PC-3 (cell line): ENCODE data around the gene MELTF. TPM values are rescaled to one million over a fixed set of nuclear protein-coding genes. Genes with fewer than 3 reads are reported as not detected.

Experiments
- ATAC-seq: fragments of 200-7000 bp; cut with Tn5 transposase; 2 replicates; pipeline ENCODE4 v1.9.1; 2020; ENCODE audit warnings: mild to moderate bottlenecking, moderate library complexity
- Bru-seq: library from RNA; stranded (reverse); fragments of 400-500 nt; gene quantifications from one replicate; lab custom pipeline; 2021; lab: Mats Ljungman, UMichigan
- BruChase-seq, 2 experiments: library from RNA; stranded (reverse); fragments of 400-500 nt; gene quantifications; one replicate each; lab custom pipeline; 2021; lab: Mats Ljungman, UMichigan
- BruUV-seq: library from RNA; stranded (reverse); fragments of 400-500 nt; replicated peaks from 2 replicates; lab custom pipeline; 2021; lab: Mats Ljungman, UMichigan
- CTCF ChIA-PET: fragments of 300-600 bp; sonication (Branson Sonifier 250); formaldehyde crosslinking; loops from one replicate; lab custom pipeline; 2022; ENCODE audit warnings: antibody characterized with exemption; lab: Charles Lee
- POLR2A ChIA-PET: fragments of 300-600 bp; sonication (Branson Sonifier 250); formaldehyde crosslinking; loops from one replicate; lab custom pipeline; 2022; ENCODE audit warnings: antibody characterized with exemption; ENCODE audit not compliant: unreplicated experiment; lab: Charles Lee
- DNase-seq: peaks from one replicate; pipeline ENCODE4 v3.0.0-alpha.2; 2015
- H2AFZ ChIP-seq: fragments of 300-600 bp; sonication (generic); 2 replicates; pipeline ENCODE4 v1.6.0; 2016; ENCODE audit warnings: antibody characterized with exemption, low read length
- H3F3A ChIP-seq: fragments of 300-600 bp; sonication (generic); one replicate; pipeline ENCODE4 v1.6.0; 2017; ENCODE audit warnings: antibody characterized with exemption, low read length, control low read depth, mild to moderate bottlenecking; ENCODE audit not compliant: unreplicated experiment
- H3K27ac ChIP-seq: fragments of 300-600 bp; sonication (generic); 2 replicates; pipeline ENCODE4 v1.5.1; 2016; ENCODE audit warnings: mild to moderate bottlenecking, low read length
- H3K27me3 ChIP-seq: fragments of 300-600 bp; sonication (generic); 2 replicates; pipeline ENCODE4 v1.6.1; 2016; ENCODE audit warnings: low read length, mixed read lengths
- H3K36me3 ChIP-seq: fragments of 300-600 bp; sonication (generic); 2 replicates; pipeline ENCODE4 v1.6.1; 2016; ENCODE audit warnings: low read depth, mixed run types, low read length, mixed read lengths
- H3K4me1 ChIP-seq: fragments of 300-600 bp; sonication (generic); 2 replicates; pipeline ENCODE4 v1.5.1; 2016; ENCODE audit warnings: low read length; ENCODE audit not compliant: insufficient read depth
- H3K4me2 ChIP-seq: fragments of 300-600 bp; sonication (generic); 2 replicates; pipeline ENCODE4 v1.6.0; 2016; ENCODE audit warnings: low read length
- H3K4me3 ChIP-seq: fragments of 300-600 bp; sonication (generic); 2 replicates; pipeline ENCODE4 v1.5.1; 2016; ENCODE audit warnings: mild to moderate bottlenecking, low read length, mixed read lengths
- H3K79me2 ChIP-seq: fragments of 300-600 bp; sonication (generic); 2 replicates; pipeline ENCODE4 v1.6.1; 2017; ENCODE audit warnings: low read length, mixed read lengths
- H3K9ac ChIP-seq: fragments of 300-600 bp; sonication (generic); 2 replicates; pipeline ENCODE4 v1.6.0; 2016; ENCODE audit warnings: mild to moderate bottlenecking, low read length
- H3K9me2 ChIP-seq: fragments of 300-600 bp; sonication (generic); replicated peaks from 2 replicates; pipeline ENCODE4 v1.6.1; 2016; ENCODE audit warnings: mixed run types, low read length, mixed read lengths
- H3K9me3 ChIP-seq: fragments of 300-600 bp; sonication (generic); 2 replicates; pipeline ENCODE4 v1.6.1; 2016; ENCODE audit warnings: low read length, mixed read lengths
- H4K20me1 ChIP-seq: fragments of 300-600 bp; sonication (generic); 2 replicates; pipeline ENCODE4 v1.6.1; 2016; ENCODE audit warnings: low read length, mixed read lengths
- EZH2 ChIP-seq: fragments of 300-600 bp; sonication (generic); IDR thresholded peaks from one replicate; pipeline ENCODE4 v1.6.1; 2017; ENCODE audit warnings: antibody characterized with exemption, mild to moderate bottlenecking, low read length; ENCODE audit not compliant: unreplicated experiment
- EZH2phosphoT487 ChIP-seq: fragments of 300-600 bp; sonication (generic); IDR thresholded peaks from 2 replicates; pipeline ENCODE4 v1.6.1; 2018; ENCODE audit warnings: mild to moderate bottlenecking, antibody characterized with exemption, low read length, borderline replicate concordance
- intact Hi-C: fragments of 100-400 bp; cut with micrococcal nuclease; formaldehyde crosslinking; loops from 2 replicates; pipeline ENCODE4 v1.9.0; 2023
- long read RNA-seq: library from polyadenylated mRNA; unstranded; transcript quantifications from one replicate; pipeline ENCODE4 v2.0.0, GENCODE V29; 2021; ENCODE audit not compliant: unreplicated experiment
- total RNA-seq: library from RNA; depleted of rRNA; stranded (reverse); fragments of >200 nt; gene quantifications from 2 replicates; pipeline ENCODE4 v1.2.3, GENCODE V29; 2014; rRNA removed
- TF ChIP-seq, protein P1 (sequence below): fragments of 300-600 bp; sonication (generic); conservative IDR thresholded peaks from 2 replicates; pipeline ENCODE4 v1.5.1; 2017; ENCODE audit warnings: antibody characterized with exemption, low read depth, mild to moderate bottlenecking, low read length

The MELTF gene
- total RNA-seq (40.6 and 46.8 TPM in 2 replicates), Bru-seq, nascent RNA (percentile 65 among the genes with signal in this experiment), BruChase-seq, experiment 1, labeled RNA remaining after a 6-hour chase (percentile 67 among the genes with signal in this experiment), BruChase-seq, experiment 2, labeled RNA remaining after a 2-hour chase (percentile 72 among the genes with signal in this experiment)
- long read RNA-seq, transcript MELTF-202 (7 exons, 1,650 nt): major isoform, 10 of 73 reads
- long read RNA-seq, partial matches to known transcripts: 16 of 73 reads
- long read RNA-seq, other reads (novel, unspliced or antisense): 45 of 73 reads

DNA sequence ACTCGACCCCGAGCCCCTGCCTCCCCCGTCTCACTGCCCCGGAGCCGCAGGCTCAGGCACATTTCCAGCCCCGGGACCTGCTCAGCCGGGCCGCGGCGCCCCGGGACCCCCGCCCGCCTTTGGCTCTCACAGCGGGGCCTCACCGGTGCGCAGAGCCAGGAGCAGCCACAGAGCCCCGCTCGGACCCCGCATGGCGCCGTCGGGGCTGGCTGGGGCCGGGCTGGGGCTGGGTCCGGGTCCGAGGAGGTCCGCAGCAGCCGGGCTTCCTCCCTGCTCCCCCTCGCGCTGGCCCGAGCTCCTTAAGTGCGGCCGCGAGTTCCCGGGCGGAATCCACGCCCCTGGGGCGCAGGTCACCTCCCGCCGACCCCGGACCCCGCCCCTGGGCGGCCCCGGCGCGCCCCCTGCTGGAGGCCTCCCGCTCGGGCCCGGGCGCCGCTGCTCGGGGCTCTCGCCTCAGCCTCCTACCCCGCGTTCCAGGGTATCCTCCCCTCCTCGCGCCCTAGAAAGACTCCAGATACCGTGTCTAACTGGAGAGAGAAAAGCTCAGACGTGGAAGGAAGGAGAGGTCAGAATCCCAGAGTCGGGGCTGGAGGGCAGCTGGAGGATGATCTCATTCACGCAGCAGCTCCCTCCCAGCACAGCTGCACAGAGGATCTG is at the start of gene MELTF:
MELTF (minus strand) TSS at position 307 of the 657 bp plus-strand sequence; CDS start at position 192, 115 bp downstream.
- Histone ChIP-seq H3K4me1 (peaks cover 41% of the 10 kb centered on the region), H3K27me3 (no peaks in the 10 kb centered on the region), H3K27ac (peak within 1 kb of the TSS; percentile 85), H3K4me3 (peak within 1 kb of the TSS; percentile 87), H3K4me2 (peak within 1 kb of the TSS; percentile 92), H3K9ac (peak within 1 kb of the TSS; percentile 80), H3F3A (no peaks in the 10 kb centered on the region), H3K79me2 (peaks cover 23% of the 10 kb centered on the region), H3K9me3 (no peaks in the 10 kb centered on the region), H3K36me3 (peaks cover 4% of the 10 kb centered on the region; the same call in 1 of the 2 replicates), H4K20me1 (no peaks in the 10 kb centered on the region), H2AFZ (peak within 1 kb of the TSS; percentile 78), H3K9me2 (no peaks in the 10 kb centered on the region)
- ChIA-PET POLR2A (interaction anchor here (1.1 kb wide), 1 partner anchor 27 kb away, joined by 9 read pairs; no protein-coding TSS in a partner anchor), CTCF (interaction anchor here (0.5 to 1.9 kb wide), 5 partner anchors 9 to 54 kb away, joined by 3 to 6 read pairs (median 6); no protein-coding TSS in a partner anchor)
- intact Hi-C loops: loop anchor here (2.0 kb wide), 1 partner anchor 51 kb away; no protein-coding TSS in a partner anchor
- peak; percentile 52 for ATAC-seq
- BruUV-seq: no TSS peak
- DNase-seq: peak; percentile 75
- TF ChIP-seq EZH2phosphoT487: no peak
- TF ChIP-seq, protein P1, sequence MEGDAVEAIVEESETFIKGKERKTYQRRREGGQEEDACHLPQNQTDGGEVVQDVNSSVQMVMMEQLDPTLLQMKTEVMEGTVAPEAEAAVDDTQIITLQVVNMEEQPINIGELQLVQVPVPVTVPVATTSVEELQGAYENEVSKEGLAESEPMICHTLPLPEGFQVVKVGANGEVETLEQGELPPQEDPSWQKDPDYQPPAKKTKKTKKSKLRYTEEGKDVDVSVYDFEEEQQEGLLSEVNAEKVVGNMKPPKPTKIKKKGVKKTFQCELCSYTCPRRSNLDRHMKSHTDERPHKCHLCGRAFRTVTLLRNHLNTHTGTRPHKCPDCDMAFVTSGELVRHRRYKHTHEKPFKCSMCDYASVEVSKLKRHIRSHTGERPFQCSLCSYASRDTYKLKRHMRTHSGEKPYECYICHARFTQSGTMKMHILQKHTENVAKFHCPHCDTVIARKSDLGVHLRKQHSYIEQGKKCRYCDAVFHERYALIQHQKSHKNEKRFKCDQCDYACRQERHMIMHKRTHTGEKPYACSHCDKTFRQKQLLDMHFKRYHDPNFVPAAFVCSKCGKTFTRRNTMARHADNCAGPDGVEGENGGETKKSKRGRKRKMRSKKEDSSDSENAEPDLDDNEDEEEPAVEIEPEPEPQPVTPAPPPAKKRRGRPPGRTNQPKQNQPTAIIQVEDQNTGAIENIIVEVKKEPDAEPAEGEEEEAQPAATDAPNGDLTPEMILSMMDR: peak; percentile 83

DNA sequence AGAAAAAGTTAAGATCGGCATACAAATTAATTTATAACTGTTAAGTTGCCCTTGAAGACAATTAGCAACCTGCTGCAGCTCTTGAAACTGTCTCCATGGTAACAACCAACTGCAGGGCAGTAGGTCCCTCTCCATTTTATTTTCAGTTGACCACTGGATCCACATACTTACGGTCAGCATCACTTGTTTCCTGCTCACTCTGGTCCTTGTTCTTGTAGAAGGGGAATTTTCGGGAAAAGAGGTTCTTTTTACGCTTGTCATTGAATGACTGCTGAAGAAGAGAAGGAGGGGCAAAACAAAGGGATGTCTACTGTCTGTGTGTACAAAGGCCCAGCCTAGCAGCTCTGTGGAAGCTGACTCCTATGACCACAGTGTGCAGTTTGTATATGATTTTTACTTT is 46.8 kb upstream of the MELTF start:
- Histone ChIP-seq H3F3A (no peaks in the 10 kb centered on the region), H4K20me1 (no peaks in the 10 kb centered on the region), H2AFZ (no peak overlapping the region), H3K4me1 (no peaks in the 10 kb centered on the region), H3K4me3 (no peak overlapping the region), H3K9ac (no peak overlapping the region), H3K27me3 (no peaks in the 10 kb centered on the region), H3K9me2 (no peaks in the 10 kb centered on the region), H3K36me3 (peaks cover 11% of the 10 kb centered on the region; the same call in 1 of the 2 replicates), H3K79me2 (no peaks in the 10 kb centered on the region), H3K9me3 (no peaks in the 10 kb centered on the region), H3K4me2 (no peak overlapping the region), H3K27ac (no peak overlapping the region)
- intact Hi-C loops: no loop called here
- ChIA-PET POLR2A (no interaction called here), CTCF (no interaction called here)
- DNase-seq (no peak), ATAC-seq (no peak)
- no TSS peak for BruUV-seq
- TF ChIP-seq EZH2phosphoT487 (no peak), EZH2 (no peak)
- TF ChIP-seq, protein P1: no peak
